Transverse colon (tissue), 4 donors: Measurements from ENCODE around the gene MAST2. TPM values are rescaled to one million over a fixed set of nuclear protein-coding genes. Genes with fewer than 3 reads are reported as not detected.

Source experiments
- DNase-seq: peaks from one replicate; pipeline ENCODE4 v3.0.0-alpha.2; 2019
- H3K27ac ChIP-seq, 4 donors: fragments of 200-600 bp; sonication (generic); 2 replicates each; pipeline ENCODE4 v1.5.1; 2016 to 2018; ENCODE audit warnings: inconsistent platforms in 4 of 4
- H3K27me3 ChIP-seq: fragments of 200-600 bp; sonication (generic); 2 replicates; pipeline ENCODE4 v1.5.1; 2017; ENCODE audit warnings: inconsistent platforms
- H3K36me3 ChIP-seq, 4 donors: fragments of 200-600 bp; sonication (generic); 2 replicates each; pipeline ENCODE4 v1.5.1; 2017 to 2019; ENCODE audit warnings: inconsistent platforms in 4 of 4
- H3K4me1 ChIP-seq, 4 donors: fragments of 200-600 bp; sonication (generic); 2 replicates each; pipeline ENCODE4 v1.5.1; 2017 to 2020; ENCODE audit warnings: inconsistent platforms in 4 of 4
- H3K4me3 ChIP-seq, 4 donors: fragments of 200-600 bp; sonication (generic); 1 replicate in 1 of 4; 2 replicates in 3 of 4; pipeline versions ENCODE4 v1.5.1 to v1.6.1; 2017 to 2019; ENCODE audit warnings: inconsistent platforms in 4 of 4
- H3K9me3 ChIP-seq, 2 donors: fragments of 200-600 bp; sonication (generic); 2 replicates each; pipeline ENCODE4 v1.5.1; 2017 to 2019; ENCODE audit warnings: inconsistent platforms in 2 of 2
- CTCF ChIP-seq, 5 experiments: fragments of 200-600 bp in 3 of 5; fragments of 450-650 bp in 2 of 5; sonication (generic) in 3 of 5; IDR thresholded peaks; 1 replicate in 2 of 5; 2 replicates in 3 of 5; pipeline ENCODE4 v1.5.1; 2016 to 2017; ENCODE audit warnings: antibody characterized with exemption in 5 of 5, inconsistent platforms in 3 of 5, mild to moderate bottlenecking in 2 of 5, moderate library complexity in 1 of 5
- EP300 ChIP-seq: sonication (generic); formaldehyde crosslinking; IDR thresholded peaks from one replicate; pipeline ENCODE4 v1.6.1; 2017; ENCODE audit warnings: antibody characterized with exemption, low read depth
- POLR2A ChIP-seq: fragments of 450-650 bp; IDR thresholded peaks from one replicate; pipeline ENCODE4 v1.6.1; 2016; ENCODE audit warnings: antibody characterized with exemption, mild to moderate bottlenecking, moderate library complexity
- POLR2AphosphoS5 ChIP-seq, 3 donors: sonication (generic); formaldehyde crosslinking; IDR thresholded peaks; one replicate each; pipeline ENCODE4 v1.6.1; 2016; ENCODE audit warnings: antibody characterized with exemption in 3 of 3
- WGBS, 2 donors: methylation state at CpG; one replicate each; pipeline ENCODE4 v1.1.5; 2018; ENCODE audit warnings: low coverage in 1 of 2; 5-methylcytosine and 5-hydroxymethylcytosine counted together
- in situ Hi-C, 4 donors: fragments of 200-750 bp; cut with MboI; loops; one replicate each; pipeline versions ENCODE4 v1.15.0 to v1.15.1; 2017; ENCODE audit warnings: low sequenced_read_pairs in 3 of 4, low pct_ligation_motif_present in 1 of 4, low pct_unique_long_range_greater_than_20kb in 1 of 4
- intact Hi-C: fragments of 100-400 bp; cut with DNase I; formaldehyde crosslinking; loops from one replicate; pipeline ENCODE4 v1.15.1; 2023; ENCODE audit warnings: low total_unique reads
- total RNA-seq, 4 donors: library from RNA; depleted of rRNA; stranded (reverse); fragments of >200 nt; gene quantifications; one replicate each; pipeline ENCODE4 v1.1.0, GENCODE V29; 2016

Gene MAST2
- total RNA-seq, 4 donors from 2014 or later = 160 to 313 (median 161) TPM

- no peak overlapping the region for H3K27ac ChIP-seq
- H3K27me3 ChIP-seq = no peaks in the 10 kb centered on the region
- 100% methylated on average over 3 of the region's 3 CpGs; no CpG with 5 or more reads in 1 of the 2 donors for WGBS, 2 donors
- intact Hi-C loops (no loop called here), in situ Hi-C loops (no loop called here)
- H3K9me3 ChIP-seq = no peaks in the 10 kb centered on the region
- no peak overlapping the region for H3K4me3 ChIP-seq
- H3K4me1 ChIP-seq = no peaks in the 10 kb centered on the region
- DNase-seq = no peak
- H3K36me3 ChIP-seq = peaks cover 0 to 14% (median 2%) of the 10 kb centered on the region in 4 donors
- TF ChIP-seq POLR2AphosphoS5 (IDR thresholded peaks at IDR 0.05) = no peak
- TF ChIP-seq CTCF (IDR thresholded peaks at IDR 0.05) = no peak
Observed at GRCh38 chr1:46002551-46003150, 199.2 kb downstream of the MAST2 start.

- WGBS, 2 donors = 57 to 90% methylated on average over 1 to 5 of the region's 5 CpGs
- intact Hi-C loops = no loop called here
Observed at GRCh38 chr1:46003315-46003714, 199.9 kb downstream of the MAST2 start.

GRCh38 chr1:46004492-46004891, 201.1 kb downstream of the MAST2 start:
- WGBS, 2 donors = 86 to 89% methylated on average over 1 of the region's 1 CpG
- in situ Hi-C loops = no loop called here
- no peak for DNase-seq
- H3K27ac ChIP-seq = no peak overlapping the region
- H3K27me3 ChIP-seq = no peaks in the 10 kb centered on the region
- no peaks in the 10 kb centered on the region for H3K9me3 ChIP-seq
- no peaks in the 10 kb centered on the region for H3K4me1 ChIP-seq
- TF ChIP-seq CTCF (IDR thresholded peaks at IDR 0.05) = no peak
- TF ChIP-seq POLR2AphosphoS5 (IDR thresholded peaks at IDR 0.05) = no peak
- TF ChIP-seq EP300 = no peak
- TF ChIP-seq POLR2A = no peak
- H3K4me3 ChIP-seq = no peak overlapping the region
- peaks cover 0 to 24% (median 6%) of the 10 kb centered on the region in 4 donors for H3K36me3 ChIP-seq
- intact Hi-C loops = no loop called here

More at GRCh38 chr1:46003315-46003714, 199.9 kb downstream of the MAST2 start:
- peaks cover 0 to 19% (median 3%) of the 10 kb centered on the region in 4 donors for H3K36me3 ChIP-seq
- TF ChIP-seq EP300 = no peak
- no peak for TF ChIP-seq CTCF (IDR thresholded peaks at IDR 0.05)
- no peak for TF ChIP-seq POLR2AphosphoS5 (IDR thresholded peaks at IDR 0.05)
- TF ChIP-seq POLR2A = no peak
- no peaks in the 10 kb centered on the region for H3K9me3 ChIP-seq
- H3K27me3 ChIP-seq = no peaks in the 10 kb centered on the region
- no peak for DNase-seq
- in situ Hi-C loops = no loop called here
- no peak overlapping the region for H3K27ac ChIP-seq
- H3K4me1 ChIP-seq = no peaks in the 10 kb centered on the region
- H3K4me3 ChIP-seq = no peak overlapping the region

GRCh38 chr1:46005594-46005993, 202.2 kb downstream of the MAST2 start:
- no peak overlapping the region for H3K4me3 ChIP-seq
- H3K4me1 ChIP-seq = no peaks in the 10 kb centered on the region
- H3K9me3 ChIP-seq = no peaks in the 10 kb centered on the region
- peaks cover 0 to 31% (median 7%) of the 10 kb centered on the region in 4 donors for H3K36me3 ChIP-seq
- no peak for DNase-seq
- intact Hi-C loops (no loop called here), in situ Hi-C loops (no loop called here)
- TF ChIP-seq CTCF (IDR thresholded peaks at IDR 0.05) (no peak), POLR2AphosphoS5 (IDR thresholded peaks at IDR 0.05) (no peak), POLR2A (no peak), EP300 (no peak)
- H3K27me3 ChIP-seq = no peaks in the 10 kb centered on the region
- peak overlapping the region in 2 of 4 donors; percentile 3 to 21 for H3K27ac ChIP-seq
- WGBS, 2 donors = 82% methylated on average over 1 of the region's 1 CpG; no CpG with 5 or more reads in 1 of the 2 donors
